HG03135 (cell line): ENCODE results near the gene UQCR10.

Experiments used
- ATAC-seq: cut with Tn5 transposase; IDR thresholded peaks from one replicate; pipeline ENCODE4 v1.9.1; 2021; ENCODE audit warnings: mild to moderate bottlenecking, moderate library complexity; ENCODE audit not compliant: unreplicated experiment

The UQCR10 gene

GRCh38 chr22:29758068-29758622 is 9.0 kb upstream of the UQCR10 start:
- no peak for ATAC-seq

DNA sequence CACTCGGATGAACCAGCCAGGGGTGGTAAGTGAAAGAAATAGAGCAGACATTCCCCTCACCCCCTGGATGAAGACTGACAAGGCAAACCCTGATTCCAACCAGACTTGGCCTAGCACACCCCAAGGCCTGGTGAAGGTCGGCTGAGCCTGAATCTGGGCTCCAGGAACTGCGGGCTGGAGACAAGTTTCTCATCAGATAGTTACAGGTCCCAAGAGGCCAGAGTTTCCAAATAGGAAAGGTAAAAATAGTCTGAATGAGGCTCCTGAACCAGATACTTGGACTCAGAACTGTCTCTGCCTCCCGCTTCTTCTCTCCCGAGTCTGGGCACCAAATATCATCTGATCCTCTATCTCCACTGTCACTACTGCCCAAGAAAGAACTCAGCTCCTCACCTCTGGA is 8.2 kb upstream of the UQCR10 start:
- ATAC-seq = no peak

GRCh38 chr22:29762263-29762662 is 4.9 kb upstream of the UQCR10 start:
- ATAC-seq = no peak

DNA sequence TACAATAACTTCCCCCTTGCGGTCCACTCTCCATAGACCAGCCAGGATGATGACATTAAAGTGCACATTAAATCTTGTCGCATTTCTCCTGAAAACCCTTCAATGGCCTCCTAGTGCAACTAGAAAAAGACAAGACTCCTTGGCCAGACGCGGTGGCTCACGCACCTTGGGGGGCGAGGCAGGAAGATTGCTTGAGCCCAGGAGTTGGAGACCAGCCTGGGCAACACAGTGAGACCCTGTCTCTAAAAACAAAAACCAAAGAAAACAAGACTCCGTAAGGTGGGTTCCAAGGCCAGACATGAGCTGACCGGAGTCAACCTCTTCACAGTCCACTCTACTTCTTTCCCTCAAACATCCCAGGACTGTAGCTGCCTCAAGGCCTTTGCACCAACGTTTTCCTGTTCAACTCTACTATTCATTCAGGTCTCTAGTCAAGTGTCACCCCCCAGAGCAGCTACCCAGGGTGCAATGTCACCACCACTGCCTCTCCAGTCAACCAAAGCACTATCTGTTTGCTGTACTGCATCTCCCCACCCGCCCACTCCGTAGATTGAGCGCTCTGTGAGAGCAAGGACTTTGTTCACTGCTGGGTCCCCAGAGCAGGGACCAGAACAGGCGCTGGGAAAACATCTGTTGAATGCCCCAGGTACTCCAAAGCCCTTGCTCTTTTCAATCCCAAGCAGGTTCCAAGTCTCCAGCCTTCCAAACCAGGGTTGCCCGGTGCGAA is 1.1 kb upstream of the UQCR10 start:
- ATAC-seq = peak; percentile 7

- peak; percentile 87 for ATAC-seq
Observed at GRCh38 chr22:29766632-29767170, 468 bp upstream of the UQCR10 start, which contains the start of gene ZMAT5. Gene ZMAT5 (minus strand): TSS chr22:29767007. CDS start chr22:29748544, 18,463 bp downstream.

DNA sequence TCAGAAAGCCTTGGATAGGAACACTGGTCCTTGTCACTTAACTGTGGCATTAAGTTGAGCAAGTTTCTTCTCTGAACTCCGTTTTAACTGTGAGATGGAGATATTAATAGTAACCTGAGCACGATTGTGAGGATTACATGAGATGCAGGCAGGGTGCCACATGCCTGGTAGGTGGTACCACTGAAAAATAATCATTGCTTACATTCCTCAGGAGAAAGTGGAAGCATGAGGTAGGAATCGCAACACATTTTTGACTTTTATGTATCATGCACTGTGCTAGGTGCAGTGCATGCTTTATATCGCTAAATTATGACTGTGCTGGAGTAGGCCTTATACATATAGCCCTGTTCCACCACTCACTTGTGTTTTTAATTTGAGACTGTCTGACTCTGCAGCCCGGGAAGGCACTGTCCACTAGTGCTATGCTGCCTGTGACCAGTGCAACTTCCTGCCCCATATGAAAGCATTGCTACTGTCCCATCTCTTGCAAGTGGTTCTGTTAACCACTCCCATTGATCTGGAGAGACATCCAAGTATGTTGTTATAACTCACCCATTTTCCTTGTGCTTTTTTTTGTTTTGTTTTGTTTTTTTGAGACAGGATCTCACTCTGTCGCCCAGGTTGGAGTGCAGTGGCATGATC is 1.0 kb downstream of the UQCR10 start:
- ATAC-seq = no peak

DNA sequence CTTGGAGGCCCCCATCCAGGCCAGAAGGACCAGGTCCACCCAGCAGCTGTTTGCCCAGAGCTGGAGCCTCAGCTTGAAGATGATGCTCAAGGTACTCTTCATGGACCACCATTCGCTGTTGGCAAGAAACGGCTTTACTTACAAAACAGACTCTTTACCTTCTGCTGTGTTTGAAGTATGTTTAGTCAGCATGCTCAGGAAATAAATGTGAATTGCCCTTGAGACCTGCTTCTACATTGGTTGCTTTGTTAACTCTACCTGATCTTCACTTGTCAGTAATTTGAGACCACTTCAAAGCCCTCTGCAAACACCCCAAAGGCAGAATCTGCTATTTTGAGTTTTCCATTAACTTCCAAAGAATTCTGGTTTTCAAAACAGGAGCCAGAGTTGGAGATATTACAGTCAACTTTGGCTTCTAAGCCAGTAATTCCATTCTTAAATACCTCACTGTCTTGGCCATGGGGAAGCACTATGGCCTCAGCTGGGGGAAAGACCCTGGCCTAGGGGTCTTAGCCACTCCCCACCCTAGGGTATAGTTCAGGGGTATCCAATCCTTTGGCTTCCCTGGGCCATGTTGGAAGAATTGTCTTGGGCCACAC is 2.7 kb downstream of the UQCR10 start:
- ATAC-seq = no peak

DNA sequence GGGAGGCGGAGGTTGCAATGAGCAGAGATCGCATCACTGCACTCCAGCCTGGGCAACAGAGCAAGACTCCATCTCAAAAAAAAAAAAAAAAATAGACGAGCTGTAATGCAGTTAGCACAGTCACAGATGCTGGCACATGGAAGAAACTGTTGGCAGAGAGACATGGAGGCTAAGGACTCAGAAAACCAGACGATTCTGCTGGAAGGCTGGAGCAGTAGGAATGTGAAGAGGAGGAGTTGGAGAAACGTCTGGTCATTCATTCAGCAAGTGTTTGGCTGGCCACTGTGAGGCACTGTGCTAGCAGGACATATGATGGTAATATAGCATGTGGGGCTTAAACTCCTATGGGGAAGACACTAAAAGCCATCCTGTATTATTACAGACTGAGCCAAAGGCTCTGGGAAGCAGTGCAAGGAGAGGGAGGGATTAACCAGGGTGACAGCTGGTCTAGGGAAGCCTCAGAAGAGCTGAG is 5.0 kb downstream of the UQCR10 start:
- no peak for ATAC-seq

DNA sequence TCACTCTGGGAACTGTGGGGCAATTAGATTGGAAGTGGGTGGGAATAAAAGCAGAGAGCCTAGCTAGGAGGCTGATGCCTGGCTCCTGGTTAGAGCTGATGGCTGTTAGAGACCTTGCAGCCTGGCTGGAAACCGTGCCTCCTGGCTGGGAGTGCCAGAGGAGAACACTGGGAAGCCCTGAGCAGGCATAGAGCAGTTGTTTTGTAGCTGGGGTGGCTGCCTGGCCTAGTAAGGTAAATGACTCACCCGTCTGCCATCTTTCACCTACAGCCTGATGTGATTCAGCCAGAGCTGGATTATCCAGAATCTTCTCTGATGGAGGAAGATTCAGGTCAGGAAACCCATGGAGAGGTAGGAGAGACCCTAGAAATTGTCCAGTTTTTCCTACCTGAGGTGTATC is 6.1 kb downstream of the UQCR10 start:
- ATAC-seq = no peak

DNA sequence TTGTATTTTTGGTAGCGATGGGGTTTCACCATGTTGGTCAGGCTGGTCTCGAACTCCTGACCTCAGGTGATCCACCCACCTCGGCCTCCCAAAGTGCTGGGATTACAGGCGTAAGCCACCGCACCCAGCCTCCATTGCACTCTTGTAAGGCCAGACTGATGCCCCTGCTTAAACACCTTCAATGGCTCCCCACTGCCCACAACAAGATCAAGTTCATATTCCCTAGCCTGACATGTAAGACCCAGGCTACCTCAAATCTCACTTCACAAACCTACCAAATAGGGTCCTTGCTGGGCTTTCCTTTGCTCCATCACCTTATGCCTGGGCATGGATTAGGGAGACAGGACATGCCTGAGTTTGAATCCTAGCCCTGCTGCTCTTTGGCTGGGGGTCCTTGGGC is 13.1 kb downstream of the UQCR10 start:
- ATAC-seq = no peak

GRCh38 chr22:29780748-29781676 is 13.8 kb downstream of the UQCR10 start:
- ATAC-seq = no peak

DNA sequence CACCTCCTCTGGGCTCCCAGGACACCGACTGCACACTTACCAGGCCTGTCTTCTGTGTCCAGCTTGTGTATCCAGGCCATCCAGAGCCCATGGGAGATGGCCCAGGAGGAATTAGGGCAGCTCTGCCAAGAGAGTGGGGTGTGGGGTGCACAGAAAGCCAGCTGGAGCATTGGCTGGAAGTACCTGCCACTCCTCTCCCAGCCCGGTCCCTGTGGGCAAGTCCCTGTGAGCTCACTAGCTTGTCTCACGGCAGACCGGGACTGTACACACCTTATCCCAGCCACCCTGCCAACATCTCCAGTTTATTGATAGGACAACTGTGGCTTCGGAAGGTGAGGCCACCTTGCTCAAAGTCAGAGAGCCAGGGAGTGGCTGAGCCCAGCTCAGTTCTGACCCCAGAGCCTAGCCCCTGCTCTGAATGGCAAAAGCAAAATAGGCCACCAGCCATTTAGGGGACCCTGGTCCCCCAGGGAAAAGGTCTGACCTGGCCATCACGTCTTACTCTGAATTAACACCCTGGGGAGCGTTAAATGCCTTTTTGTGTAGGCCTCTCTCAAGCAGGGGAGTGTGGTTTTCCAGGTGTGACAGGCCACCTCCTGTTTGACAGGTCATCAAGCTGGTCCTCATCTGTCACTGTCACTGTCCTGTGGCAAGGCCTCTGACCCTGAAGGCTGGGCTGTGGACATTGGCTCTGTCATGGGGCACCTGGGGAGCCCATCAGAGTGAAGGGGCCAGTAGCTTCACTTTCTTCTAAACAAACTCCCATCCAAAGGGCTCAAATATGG is 15.1 kb downstream of the UQCR10 start:
- no peak for ATAC-seq

GRCh38 chr22:29784451-29785361 is 17.5 kb downstream of the UQCR10 start:
- ATAC-seq = no peak

DNA sequence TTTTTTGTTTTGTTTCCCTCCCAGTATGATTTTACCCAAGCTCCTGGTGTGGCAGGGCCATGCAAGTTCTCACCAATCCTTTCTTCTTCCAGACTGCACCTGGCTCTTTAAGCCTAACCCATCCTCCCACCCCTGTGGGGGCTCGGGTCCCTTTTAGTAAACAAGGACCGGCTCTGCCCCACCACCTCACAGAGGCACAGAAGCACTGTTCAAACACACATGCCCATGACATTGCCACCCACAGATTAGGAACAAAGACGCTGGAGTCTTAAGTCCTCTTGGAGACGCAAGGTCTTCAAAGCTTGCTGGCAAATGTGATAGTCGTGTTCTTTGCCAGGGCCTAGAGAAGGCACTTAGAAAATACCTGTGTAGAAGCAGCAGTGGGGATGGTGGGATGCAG is 18.9 kb downstream of the UQCR10 start:
- ATAC-seq = no peak

DNA sequence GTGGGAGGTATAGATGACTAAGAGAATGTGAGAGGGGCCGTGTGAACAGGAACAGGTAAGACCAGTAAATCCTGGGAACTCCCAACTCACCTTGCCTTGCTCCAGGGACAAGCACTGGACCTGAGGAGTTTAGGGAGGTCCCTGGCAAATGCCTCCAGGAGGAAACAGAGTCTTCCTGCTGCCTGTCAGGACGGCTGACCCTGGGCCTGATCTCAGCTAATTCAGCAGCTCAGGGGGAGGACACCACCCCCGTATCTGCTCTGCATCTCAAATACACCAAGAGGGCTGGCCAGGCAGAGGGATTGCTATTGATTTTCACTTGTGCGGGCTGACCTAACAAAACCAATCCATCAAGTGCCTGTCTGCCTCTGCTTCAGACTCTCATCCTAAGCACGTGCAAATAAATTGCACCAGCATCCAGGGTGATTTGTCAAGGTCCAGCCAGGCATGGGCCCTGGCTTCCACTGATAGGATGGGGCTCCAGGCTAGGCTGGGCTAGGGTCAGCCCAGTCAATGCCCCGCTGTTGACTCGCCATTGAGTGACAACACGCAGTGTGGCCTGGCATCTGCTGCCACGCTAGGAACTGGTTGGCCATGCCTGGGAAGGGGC is 20.3 kb downstream of the UQCR10 start:
- no peak for ATAC-seq

- no peak for ATAC-seq
Observed at GRCh38 chr22:29788339-29789279, 21.4 kb downstream of the UQCR10 start.

DNA sequence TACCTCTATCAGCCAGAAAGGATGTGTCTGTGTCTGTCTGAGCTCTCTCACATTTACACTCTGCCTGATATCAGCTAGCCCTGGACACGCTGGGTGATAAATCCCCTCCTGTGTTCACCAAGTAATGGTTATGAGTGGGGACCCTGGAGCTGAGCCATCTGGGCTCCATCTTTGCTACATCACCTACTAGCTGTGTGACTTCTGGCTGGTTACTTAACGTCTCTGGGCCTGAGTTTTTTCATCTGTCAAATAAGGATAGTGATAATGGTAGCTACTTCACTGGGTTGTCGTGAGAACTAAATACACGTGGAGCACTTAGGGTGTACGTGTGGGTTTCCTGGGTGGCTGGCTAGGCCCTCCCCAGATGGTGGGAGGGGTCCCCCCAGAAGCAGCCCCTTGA is 22.9 kb downstream of the UQCR10 start:
- ATAC-seq = no peak
